Astrocyte of the spinal cord (primary cell): ENCODE data around the gene NCOA3.

ENCODE experiments used
- DNase-seq: peaks from one replicate; pipeline ENCODE4 v3.0.0; 2011; ENCODE audit warnings: low read depth, low spot score
- H3K4me3 ChIP-seq: 2 replicates; pipeline ENCODE4 v1.5.1; 2011; ENCODE audit warnings: low read depth, mild to moderate bottlenecking, low read length, moderate library complexity
- in situ Hi-C: cut with HindIII; loops from 2 replicates; pipeline ENCODE4 v1.10.0; 2017; ENCODE audit warnings: low sequenced_read_pairs
- TF ChIP-seq, protein P1 (sequence below): IDR thresholded peaks from 2 replicates; pipeline ENCODE4 v1.5.1; 2012; ENCODE audit warnings: low read depth, mild to moderate bottlenecking, low read length, inconsistent platforms

Gene NCOA3

DNA sequence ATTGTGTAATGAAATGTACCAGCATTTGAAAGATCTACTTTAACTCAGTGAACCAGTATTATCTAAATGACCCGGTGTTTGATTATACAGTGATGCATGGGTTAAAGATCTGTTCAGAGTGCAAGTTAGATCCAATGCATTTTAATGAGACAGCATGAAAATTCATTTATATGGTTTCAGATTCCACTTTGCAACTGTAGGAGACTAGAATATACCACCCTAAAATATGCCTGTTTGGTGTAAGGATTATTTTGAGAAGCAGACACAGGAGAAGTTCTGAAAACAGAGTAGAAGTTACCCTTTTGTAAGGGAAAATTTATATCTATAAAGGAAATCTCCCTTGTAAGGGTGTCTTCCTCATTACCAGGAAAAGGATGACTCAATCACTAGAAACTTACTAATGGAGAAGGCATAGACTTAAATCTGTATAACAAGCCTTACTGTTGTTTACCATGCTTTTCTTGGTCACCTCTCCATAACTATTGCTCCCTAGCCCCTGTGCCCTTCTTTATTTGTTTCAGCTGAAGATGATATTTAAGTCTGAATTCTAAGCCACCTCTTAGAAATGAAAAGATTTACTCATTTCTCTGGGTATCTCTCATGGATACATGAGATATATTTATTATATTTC, 105.4 kb downstream of the NCOA3 start:
- TF ChIP-seq, protein P1, sequence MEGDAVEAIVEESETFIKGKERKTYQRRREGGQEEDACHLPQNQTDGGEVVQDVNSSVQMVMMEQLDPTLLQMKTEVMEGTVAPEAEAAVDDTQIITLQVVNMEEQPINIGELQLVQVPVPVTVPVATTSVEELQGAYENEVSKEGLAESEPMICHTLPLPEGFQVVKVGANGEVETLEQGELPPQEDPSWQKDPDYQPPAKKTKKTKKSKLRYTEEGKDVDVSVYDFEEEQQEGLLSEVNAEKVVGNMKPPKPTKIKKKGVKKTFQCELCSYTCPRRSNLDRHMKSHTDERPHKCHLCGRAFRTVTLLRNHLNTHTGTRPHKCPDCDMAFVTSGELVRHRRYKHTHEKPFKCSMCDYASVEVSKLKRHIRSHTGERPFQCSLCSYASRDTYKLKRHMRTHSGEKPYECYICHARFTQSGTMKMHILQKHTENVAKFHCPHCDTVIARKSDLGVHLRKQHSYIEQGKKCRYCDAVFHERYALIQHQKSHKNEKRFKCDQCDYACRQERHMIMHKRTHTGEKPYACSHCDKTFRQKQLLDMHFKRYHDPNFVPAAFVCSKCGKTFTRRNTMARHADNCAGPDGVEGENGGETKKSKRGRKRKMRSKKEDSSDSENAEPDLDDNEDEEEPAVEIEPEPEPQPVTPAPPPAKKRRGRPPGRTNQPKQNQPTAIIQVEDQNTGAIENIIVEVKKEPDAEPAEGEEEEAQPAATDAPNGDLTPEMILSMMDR, result no peak
- in situ Hi-C loops, result no loop called here
- no peak overlapping the region for H3K4me3 ChIP-seq
- peak; percentile 55 for DNase-seq

GRCh38 chr20:47609001-47609400, 107.3 kb downstream of the NCOA3 start:
- no peak overlapping the region for H3K4me3 ChIP-seq
- in situ Hi-C loops, result no loop called here
- TF ChIP-seq, protein P1, result no peak
- no peak for DNase-seq

DNA sequence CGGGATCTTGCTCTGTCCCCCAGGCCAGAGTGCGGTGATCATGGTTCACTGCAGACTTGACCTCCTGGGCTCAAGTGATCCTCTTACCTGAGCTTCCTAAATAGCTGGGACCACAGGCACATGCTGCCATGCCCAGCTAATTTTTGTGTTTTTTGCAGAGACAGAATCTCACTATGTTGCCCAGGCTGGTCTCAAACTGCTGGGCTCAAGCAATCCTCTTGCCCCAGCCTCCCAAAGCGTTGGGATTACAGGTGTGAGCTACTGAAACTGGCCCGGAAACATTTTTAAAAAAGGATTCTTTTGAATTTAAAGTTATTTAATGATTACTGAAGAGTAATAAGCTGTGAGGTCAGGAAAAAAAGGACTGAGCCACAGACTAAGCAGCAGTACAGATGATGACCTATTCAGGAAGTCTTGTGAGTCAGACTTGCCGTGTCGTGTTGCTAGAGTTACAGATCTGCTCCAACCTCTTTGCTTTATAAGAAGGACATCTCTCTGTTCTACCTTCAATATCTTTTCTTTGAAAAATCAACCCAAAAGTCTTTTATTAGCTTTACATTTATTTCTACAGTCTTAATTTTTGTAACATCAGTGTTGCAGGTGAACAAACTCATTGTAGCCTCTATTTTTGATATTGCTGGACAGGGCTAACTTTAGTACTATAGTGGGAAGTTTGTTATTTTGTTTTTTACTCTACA, 108.7 kb downstream of the NCOA3 start:
- in situ Hi-C loops, result no loop called here
- DNase-seq, result peak; percentile 88
- TF ChIP-seq, protein P1, result no peak
- no peak overlapping the region for H3K4me3 ChIP-seq

- H3K4me3 ChIP-seq, result no peak overlapping the region
- DNase-seq, result no peak
- TF ChIP-seq, protein P1, result no peak
- in situ Hi-C loops, result no loop called here
Measured at GRCh38 chr20:47610945-47611250, 109.2 kb downstream of the NCOA3 start.

- TF ChIP-seq, protein P1, result no peak
- DNase-seq, result no peak
- H3K4me3 ChIP-seq, result no peak overlapping the region
- in situ Hi-C loops, result no loop called here
Measured at GRCh38 chr20:47611785-47612184, 110.1 kb downstream of the NCOA3 start.

- no peak overlapping the region for H3K4me3 ChIP-seq
- in situ Hi-C loops, result no loop called here
- TF ChIP-seq, protein P1, result no peak
- no peak for DNase-seq
Measured at GRCh38 chr20:47612670-47613069, 111.0 kb downstream of the NCOA3 start.
